Fibroblast of skin of scalp (primary cell): ENCODE measurements around the gene RACK1.

Experiments used
- DNase-seq: peaks from one replicate; pipeline ENCODE4 v3.0.0-alpha.2; 2013

Gene RACK1

GRCh38 chr5:181193656-181194055, 50.0 kb downstream of the RACK1 start:
- no peak for DNase-seq

GRCh38 chr5:181192337-181193046, 51.2 kb downstream of the RACK1 start:
- DNase-seq, result no peak

DNA sequence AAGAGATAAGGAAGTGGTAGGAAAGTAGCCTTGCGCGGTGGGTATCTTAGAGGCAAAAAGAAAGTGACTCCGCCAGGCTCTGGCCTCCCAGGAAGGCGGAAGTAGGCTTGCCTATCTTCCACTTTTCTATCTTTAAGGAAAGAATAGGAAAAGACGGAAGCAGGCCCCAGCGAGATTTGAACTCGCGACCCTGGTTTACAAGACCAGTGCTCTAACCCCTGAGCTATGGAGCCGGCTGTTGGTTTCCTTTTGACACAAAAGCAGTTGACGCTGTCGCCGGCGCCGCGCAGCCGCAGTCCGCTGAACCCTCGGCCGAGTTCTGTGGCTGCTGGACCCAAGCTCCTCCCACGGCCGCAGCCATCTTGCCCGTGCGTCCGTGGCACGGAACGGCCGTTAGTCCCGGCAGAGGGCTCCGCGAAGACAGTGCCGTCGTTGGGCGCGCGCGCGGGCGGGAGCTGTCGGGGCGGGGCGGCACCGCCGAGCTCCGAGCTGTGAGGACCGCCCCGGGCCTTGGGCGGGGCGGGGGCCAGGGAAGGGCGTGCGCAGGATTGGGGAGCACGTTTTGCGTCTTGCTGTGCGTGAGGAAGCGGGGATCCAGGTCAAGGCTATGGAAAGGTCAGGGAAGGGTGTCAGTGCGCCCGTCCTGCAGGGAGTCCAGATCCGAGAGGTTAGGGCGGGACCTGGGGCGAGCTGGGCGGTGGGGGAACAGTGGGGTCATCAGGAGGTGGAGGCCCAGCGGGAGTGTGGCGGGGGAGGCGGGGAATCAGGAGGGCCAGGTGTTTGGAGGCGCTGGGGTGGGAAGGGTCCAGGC, 52.0 kb downstream of the RACK1 start:
- DNase-seq, result peak; percentile 97

DNA sequence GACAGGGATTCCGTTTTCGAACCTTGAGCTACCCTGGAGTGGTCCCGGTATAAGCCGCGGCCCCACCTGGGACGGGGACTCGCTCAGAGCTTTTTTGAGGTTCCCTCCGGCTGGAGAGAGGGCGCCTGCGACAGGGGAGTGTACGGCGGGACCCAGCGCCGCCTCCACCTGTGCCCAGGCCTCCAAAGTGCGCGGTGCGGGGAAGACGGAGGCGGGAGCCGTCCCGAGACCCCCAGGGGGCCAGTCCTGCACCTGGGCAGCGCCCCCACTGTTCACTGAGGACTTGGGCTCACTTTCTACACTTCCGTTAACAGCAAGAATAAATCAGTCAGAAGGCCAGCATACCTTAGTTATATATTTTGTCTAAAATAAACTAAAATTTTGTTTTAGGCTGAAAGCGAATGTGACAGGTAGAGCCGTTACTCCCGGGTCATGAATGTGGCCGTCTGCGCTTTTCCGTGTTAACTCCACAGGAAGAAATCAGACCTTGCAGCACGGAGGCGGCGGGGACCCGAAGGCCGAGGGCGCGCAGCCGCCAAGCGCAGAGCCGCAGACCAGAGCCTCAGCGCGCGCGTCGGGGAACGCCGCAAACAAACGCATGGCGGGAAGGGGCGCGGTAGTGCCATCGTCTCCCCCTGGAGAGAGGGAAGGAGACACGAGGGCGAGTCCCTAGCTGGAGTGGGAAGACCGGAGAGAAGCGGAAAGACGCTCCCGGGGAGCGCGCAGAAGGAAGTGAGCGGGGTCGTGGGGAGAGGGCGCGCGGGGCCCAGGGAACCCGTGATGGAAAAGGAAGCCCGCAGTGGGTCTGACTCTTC, 52.8 kb downstream of the RACK1 start:
- peak; percentile 43 for DNase-seq

DNA sequence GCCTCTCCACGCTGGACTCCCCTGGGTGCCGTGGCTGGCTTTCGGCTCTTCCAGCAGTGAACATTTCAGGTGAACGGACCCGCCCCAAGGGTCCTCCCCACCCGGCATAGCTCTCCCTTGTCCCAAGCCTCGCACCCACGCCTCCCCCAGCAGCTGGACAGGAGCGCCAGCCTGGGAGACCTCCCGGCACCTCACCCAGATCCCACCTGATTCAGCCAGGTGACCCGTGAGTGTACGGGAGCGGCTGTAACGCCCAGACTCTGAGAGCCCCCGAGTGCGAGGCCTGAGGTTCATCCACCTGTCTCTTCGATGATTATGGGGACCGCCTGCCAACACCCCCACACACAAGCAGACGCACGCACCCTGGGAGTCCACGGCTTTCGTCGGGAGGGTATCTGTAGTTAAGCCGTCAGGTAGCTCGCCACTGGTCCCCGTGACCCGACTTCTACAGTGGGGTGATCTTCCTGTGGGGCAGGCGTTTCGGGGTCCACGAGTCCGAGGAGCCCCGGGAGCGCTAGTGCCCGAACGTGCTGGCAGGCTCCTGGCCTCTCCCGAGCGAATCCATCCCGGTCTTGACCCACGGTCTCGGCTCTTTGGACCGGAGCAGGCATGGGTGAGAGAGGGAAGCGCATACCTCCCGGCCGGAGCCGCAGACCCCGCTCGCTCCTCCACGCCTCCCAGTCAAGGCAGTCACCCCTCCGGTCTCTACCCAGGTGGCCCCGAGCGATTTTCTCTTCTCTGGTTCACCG, 53.6 kb downstream of the RACK1 start:
- no peak for DNase-seq

DNA sequence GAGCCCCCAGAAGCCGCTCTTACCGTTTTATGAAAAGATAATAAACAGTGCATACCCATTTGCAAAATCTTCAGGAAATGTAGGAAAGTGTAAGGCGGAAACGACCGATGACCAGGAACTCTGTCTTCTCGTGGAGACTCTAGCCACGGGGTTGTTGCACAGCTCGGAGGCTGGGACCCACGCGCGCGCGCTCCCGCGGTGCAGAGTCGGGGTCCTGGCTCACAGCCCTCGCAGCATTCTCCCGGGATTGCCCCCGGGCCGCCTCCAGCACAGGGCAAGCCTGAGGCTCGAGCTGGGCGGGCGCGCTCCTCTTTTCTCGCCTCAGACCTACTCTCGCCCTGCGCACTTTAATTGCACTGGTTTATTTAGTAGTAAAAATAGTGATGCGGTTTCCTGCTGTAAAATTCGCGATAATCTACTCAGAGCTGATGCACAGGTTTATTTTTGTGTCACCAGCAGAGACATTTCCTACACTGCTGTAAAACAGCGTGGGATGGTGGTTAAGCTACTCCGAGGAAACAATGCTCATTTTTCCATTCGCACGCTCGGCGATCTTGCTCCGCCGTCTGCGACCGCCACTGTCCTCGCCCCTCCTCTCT, 54.2 kb downstream of the RACK1 start:
- DNase-seq, result peak; percentile 18

- DNase-seq, result peak; percentile 80
These were observed 54.9 kb downstream of the RACK1 start for GRCh38 chr5:181188700-181189362.

DNA sequence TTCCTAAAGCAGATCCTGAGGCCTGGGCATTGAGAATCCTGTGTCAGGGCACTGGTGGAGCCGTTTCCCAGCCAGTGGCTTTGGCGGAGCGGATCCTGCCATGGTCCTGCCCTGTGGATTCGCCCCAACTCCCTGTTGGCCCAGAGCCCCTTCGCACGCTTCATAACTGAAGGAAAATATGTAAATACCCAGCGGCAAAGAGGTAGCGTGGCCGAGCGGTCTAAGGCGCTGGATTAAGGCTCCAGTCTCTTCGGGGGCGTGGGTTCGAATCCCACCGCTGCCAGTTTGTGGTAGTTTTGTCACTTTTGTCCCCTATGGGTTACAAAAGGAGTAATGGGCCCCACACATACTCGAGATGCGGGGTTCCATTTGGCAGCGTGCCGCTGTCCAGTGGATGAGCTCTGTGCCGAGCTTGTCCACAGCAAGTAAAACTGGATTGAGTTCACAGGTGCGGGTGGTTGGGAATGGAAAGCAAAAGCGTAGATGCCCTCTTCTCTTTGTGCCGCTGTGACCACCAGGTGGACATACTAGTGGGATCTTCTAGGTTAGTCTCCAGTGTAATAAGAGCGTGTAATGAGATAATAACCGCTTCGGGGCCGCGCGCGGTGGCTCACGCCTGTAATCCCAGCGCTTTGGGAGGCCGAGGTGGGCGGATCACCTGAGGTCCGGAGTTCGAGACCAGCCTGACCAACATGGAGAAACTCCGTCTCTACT, 56.0 kb downstream of the RACK1 start:
- peak; percentile 88 for DNase-seq

- DNase-seq, result peak; percentile 15
These were observed 56.7 kb downstream of the RACK1 start for GRCh38 chr5:181186986-181187499.
